T-helper 17 cell (primary cell): Measurements from ENCODE around the gene PHC2. TPM values are rescaled to one million over a fixed set of nuclear protein-coding genes. Genes with fewer than 3 reads are reported as not detected.

ENCODE experiments used
- ATAC-seq: fragments of 150-1000 bp; cut with Tn5 transposase; 2 replicates; pipeline ENCODE4 v1.10.0; 2021; ENCODE audit warnings: mild to moderate bottlenecking, moderate library complexity
- DNase-seq, 3 donors: peaks; one replicate each; pipeline versions ENCODE4 v3.0.0 to v3.0.0-alpha.2; 2020 to 2021
- H3K9me3 ChIP-seq: one replicate; pipeline ENCODE4 v1.7.0; 2013; ENCODE audit warnings: low read length, mild to moderate bottlenecking; ENCODE audit not compliant: control insufficient read depth, poor library complexity, severe bottlenecking
- H3K27ac Mint-ChIP-seq: one replicate; pipeline ENCODE4 v1.8.0; 2022; ENCODE audit warnings: mild to moderate bottlenecking, moderate library complexity, mixed read lengths
- H3K27me3 Mint-ChIP-seq: one replicate; pipeline ENCODE4 v1.8.0; 2022; ENCODE audit warnings: mixed read lengths
- H3K36me3 Mint-ChIP-seq: one replicate; pipeline ENCODE4 v1.8.0; 2022; ENCODE audit warnings: low read depth, mixed read lengths
- H3K4me1 Mint-ChIP-seq: one replicate; pipeline ENCODE4 v1.8.0; 2022; ENCODE audit warnings: mild to moderate bottlenecking, mixed read lengths
- H3K4me3 Mint-ChIP-seq: one replicate; pipeline ENCODE4 v1.8.0; 2022; ENCODE audit warnings: mild to moderate bottlenecking, moderate library complexity, mixed read lengths
- total RNA-seq, 4 donors: library from RNA in 2 of 4; stranded (reverse) in 2 of 4; gene quantifications; one replicate each; pipeline ENCODE4 v1.2.3 and lab custom pipeline; 2022 to 2026

PHC2 gene
- total RNA-seq, 2 donors from 2014 or later: 33.0 to 37.0 TPM

DNA sequence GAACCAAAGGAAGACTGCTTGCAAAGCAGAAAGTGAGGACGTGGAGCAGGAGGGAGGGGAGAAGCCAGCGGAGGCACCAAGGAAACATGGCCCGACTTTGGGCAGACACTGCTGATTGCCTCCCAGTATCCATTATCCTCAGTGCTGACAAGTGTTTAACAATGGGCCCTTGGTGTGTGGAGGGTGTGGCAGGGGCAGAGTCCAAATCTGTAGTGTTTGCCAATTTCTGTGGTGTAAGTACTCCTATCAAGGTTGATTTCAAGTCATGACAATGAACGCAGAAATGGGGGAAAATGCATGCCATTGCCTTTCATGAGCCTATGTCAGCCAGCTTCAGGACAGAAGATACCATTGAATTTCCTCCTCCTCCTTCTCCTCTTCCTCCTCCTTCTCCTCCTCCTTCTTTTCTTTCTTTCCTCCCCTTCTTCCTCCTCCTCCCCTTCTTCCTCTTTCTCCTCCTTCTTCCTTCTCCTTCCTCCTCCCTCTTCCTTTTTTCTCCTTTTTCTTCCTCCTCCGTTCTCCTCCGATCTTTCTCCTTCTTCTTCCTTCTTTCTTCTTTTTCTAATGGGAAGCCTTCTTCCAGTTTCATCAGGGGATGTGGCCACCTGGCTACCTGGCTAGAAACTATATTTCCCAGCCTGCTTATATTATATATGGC, 10.3 kb upstream of the PHC2 start:
- peaks cover 6% of the 10 kb centered on the region for H3K36me3 Mint-ChIP-seq
- H3K4me1 Mint-ChIP-seq: peaks cover 4% of the 10 kb centered on the region
- H3K27me3 Mint-ChIP-seq: peaks cover 71% of the 10 kb centered on the region
- DNase-seq (no peak), ATAC-seq (no peak)
- no peak overlapping the region for H3K27ac Mint-ChIP-seq
- no peak overlapping the region for H3K4me3 Mint-ChIP-seq
- no peaks in the 10 kb centered on the region for H3K9me3 ChIP-seq

DNA sequence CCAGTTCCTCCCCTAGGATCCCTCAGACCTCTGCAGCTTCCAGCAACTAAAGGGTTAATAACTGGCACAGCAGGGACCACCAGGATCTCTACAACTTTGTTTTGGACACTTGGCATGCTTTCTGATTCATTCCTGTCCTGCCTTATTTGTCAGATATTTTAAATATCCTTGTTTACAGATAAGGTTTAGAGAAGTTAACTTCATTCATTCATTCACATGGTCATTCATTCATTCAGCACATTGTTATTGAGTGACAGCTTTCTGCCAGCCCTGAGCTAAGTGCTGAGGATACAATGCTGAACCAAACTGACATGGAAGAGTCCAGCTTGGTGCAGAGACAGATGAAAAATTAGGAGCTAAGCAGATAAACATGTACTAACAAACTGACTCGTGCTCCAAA, 8.8 kb upstream of the PHC2 start:
- H3K4me1 Mint-ChIP-seq: peaks cover 4% of the 10 kb centered on the region
- ATAC-seq (no peak), DNase-seq (no peak)
- H3K9me3 ChIP-seq: no peaks in the 10 kb centered on the region
- H3K36me3 Mint-ChIP-seq: peaks cover 6% of the 10 kb centered on the region
- no peak overlapping the region for H3K4me3 Mint-ChIP-seq
- H3K27ac Mint-ChIP-seq: no peak overlapping the region
- H3K27me3 Mint-ChIP-seq: peaks cover 55% of the 10 kb centered on the region

DNA sequence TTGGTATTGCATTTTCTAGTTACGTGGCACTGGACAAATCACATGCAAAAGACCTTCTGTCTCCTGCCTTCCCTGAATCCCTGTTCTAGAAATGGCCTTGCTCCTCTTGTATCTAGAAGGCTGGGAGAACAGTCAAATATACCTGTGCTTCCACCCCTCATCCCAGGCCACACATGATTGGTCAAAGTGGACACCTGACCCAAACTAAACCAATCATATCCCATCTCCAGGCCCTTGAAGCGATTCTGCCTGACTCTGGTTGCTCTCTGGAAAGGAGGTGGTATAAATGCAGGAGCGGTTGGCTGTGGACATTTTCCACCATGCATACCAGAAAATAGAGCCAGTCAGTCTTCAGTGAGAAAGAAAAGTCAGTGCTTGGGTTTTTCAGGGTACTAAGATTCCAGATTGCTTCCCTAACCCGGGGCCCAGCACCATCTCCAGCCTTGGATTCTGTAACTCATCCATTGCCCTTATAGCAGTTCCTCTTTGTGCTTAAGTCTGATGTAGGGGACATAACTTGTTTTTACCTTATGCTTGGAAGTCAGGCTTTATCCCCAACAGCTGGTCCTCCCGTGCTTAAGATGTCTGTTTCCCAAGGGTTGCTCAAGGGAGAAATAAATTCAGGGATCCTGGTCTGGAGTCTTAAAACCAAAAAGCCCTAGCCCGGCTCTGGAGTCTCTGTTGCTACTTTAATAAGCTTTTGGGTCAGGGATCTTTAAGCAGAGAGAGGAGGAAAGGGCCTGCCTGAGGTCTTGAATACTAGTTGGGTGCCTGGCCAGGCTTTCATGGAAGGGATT, 7.7 kb upstream of the PHC2 start:
- H3K27ac Mint-ChIP-seq: no peak overlapping the region
- ATAC-seq (no peak), DNase-seq (no peak)
- H3K36me3 Mint-ChIP-seq: peaks cover 6% of the 10 kb centered on the region
- H3K9me3 ChIP-seq: no peaks in the 10 kb centered on the region
- no peak overlapping the region for H3K4me3 Mint-ChIP-seq
- H3K27me3 Mint-ChIP-seq: peaks cover 54% of the 10 kb centered on the region
- peaks cover 4% of the 10 kb centered on the region for H3K4me1 Mint-ChIP-seq

DNA sequence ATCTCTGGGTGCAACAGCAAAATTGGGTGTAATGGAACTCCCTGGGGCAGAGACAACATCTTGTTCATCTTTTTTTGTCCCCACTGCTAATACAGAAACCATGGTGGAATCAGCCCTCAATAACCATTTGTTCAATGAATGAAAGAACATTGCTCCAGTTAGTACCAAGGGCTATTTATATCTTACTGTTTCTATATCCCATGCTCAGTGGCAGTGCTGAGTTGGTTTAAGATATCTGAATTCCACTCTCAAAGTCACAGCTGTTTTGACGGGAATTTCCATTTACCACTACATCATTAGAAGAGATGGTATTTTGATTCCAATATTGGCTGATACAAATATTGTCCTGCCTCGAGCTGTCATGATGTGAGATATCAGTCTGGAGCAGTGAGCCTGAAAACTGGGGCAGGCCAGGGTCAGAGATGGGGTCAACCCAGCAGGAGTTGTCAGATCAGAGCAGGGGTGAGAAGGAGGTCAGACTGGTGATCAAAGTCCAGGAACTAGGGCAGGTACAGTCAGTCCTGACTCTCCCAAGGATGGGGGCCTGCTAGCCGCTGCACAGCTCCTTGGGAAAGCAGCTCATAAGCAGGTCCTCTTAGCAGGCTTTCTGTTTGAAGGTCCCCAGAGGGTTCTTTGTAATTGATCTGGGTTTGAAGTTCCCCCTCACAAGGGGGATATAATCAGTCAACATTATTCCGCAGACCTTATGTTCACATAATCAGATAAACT, 5.8 kb upstream of the PHC2 start:
- no peak for DNase-seq
- H3K9me3 ChIP-seq: no peaks in the 10 kb centered on the region
- Mint-ChIP-seq H3K4me1 (no peaks in the 10 kb centered on the region), H3K27ac (no peak overlapping the region), H3K36me3 (peaks cover 3% of the 10 kb centered on the region), H3K4me3 (no peak overlapping the region), H3K27me3 (peaks cover 39% of the 10 kb centered on the region)
- ATAC-seq: no peak

DNA sequence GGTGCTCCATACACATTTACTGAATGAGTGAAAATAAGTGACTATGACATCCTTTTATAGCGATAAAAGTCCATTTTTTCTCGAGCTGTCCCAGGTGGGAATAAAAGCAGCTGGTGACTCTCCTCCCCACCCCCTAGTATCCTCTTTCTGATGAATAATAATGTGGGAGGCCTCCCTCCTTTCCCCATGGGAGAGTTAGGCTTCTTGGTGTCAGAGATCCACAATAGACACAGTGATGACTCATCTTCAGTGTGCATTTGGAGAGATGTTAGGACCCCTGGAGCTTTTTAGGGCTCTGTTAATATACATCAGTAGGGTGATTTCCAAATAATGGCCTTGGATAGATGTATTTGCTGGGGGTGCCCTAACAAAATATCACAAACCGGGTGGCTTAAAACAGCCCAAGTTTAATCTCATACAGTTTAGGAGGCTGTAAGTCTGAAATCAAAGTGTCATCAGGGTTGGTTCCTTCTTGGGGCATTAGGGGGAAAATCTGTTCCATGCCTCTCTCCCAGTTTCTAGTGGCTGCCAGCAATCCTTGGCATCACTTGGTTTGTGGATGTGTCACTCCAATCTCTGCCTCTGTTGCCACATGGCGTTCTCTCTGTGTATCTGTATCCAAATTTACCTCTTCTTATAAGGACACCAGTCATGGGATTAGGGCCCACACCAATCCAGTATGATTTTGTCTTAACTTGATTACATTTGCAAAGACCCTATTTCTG, 4.4 kb upstream of the PHC2 start:
- peaks cover 25% of the 10 kb centered on the region for H3K27me3 Mint-ChIP-seq
- H3K36me3 Mint-ChIP-seq: no peaks in the 10 kb centered on the region
- H3K27ac Mint-ChIP-seq: no peak overlapping the region
- H3K9me3 ChIP-seq: no peaks in the 10 kb centered on the region
- ATAC-seq (no peak), DNase-seq (no peak)
- H3K4me3 Mint-ChIP-seq: no peak overlapping the region
- peaks cover 2% of the 10 kb centered on the region for H3K4me1 Mint-ChIP-seq

DNA sequence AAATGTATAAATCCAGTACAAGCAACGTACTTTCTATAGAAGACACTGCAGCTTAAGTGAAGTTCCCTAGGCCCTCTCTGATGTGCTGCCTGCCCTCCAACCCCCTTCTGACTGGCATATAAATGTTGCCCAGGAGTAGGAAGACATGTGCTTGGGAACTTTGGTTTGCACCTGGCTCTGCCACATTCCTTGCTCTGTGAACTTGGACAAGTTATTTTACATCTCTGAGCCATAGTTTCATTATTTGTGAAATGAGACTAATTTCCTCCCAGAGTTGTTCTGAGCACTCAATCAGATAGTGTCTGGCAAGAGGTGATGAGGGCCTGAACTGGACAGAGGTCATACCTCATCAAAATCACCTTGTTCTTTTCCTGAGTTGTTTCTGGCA, 3.5 kb upstream of the PHC2 start:
- peaks cover 4% of the 10 kb centered on the region for H3K4me1 Mint-ChIP-seq
- ATAC-seq (no peak), DNase-seq (no peak)
- H3K27ac Mint-ChIP-seq: no peak overlapping the region
- no peaks in the 10 kb centered on the region for H3K36me3 Mint-ChIP-seq
- peaks cover 16% of the 10 kb centered on the region for H3K27me3 Mint-ChIP-seq
- H3K4me3 Mint-ChIP-seq: no peak overlapping the region
- no peaks in the 10 kb centered on the region for H3K9me3 ChIP-seq

DNA sequence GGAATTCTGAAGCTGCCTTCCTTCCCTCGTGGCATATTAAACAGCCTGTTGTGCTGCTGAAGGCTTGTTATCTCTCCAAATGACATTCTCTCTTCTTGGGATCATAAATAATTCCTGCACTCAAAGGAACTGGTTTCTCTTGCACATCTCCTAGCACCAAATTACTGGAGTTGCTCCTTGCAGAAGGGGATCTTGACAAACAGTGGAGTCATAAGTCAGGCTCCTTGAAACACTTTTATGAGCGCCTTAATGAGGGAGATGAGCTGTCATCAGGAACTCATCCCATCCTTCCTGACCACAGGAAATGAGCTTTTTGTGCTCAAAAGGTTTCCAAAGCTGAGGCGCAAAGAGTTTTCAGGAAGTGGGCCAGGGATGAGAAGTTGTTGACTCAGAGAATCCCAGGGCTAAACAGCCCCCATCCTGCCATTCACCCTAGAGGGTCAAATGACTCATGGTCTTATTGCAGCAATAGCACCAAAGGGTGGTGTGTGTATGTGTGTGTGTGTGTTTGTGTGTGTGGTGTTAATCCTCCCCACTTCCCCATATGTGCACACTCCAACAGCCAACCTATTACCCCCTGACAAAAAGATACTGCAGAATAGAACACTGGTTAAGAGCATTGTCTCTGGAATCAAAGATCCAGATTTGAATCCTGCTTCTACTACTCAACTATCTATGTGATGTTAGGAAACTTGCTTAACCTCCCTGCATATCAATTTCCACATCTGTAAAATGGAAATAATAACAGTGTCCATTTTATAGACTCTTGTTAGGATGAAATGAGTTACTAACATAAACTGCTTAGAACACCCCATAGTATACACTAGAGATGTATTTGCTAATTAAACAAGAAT, 2.8 kb upstream of the PHC2 start:
- no peak overlapping the region for H3K4me3 Mint-ChIP-seq
- ATAC-seq (no peak), DNase-seq (no peak)
- no peaks in the 10 kb centered on the region for H3K9me3 ChIP-seq
- no peak overlapping the region for H3K27ac Mint-ChIP-seq
- peaks cover 4% of the 10 kb centered on the region for H3K4me1 Mint-ChIP-seq
- H3K27me3 Mint-ChIP-seq: peaks cover 11% of the 10 kb centered on the region
- H3K36me3 Mint-ChIP-seq: no peaks in the 10 kb centered on the region

DNA sequence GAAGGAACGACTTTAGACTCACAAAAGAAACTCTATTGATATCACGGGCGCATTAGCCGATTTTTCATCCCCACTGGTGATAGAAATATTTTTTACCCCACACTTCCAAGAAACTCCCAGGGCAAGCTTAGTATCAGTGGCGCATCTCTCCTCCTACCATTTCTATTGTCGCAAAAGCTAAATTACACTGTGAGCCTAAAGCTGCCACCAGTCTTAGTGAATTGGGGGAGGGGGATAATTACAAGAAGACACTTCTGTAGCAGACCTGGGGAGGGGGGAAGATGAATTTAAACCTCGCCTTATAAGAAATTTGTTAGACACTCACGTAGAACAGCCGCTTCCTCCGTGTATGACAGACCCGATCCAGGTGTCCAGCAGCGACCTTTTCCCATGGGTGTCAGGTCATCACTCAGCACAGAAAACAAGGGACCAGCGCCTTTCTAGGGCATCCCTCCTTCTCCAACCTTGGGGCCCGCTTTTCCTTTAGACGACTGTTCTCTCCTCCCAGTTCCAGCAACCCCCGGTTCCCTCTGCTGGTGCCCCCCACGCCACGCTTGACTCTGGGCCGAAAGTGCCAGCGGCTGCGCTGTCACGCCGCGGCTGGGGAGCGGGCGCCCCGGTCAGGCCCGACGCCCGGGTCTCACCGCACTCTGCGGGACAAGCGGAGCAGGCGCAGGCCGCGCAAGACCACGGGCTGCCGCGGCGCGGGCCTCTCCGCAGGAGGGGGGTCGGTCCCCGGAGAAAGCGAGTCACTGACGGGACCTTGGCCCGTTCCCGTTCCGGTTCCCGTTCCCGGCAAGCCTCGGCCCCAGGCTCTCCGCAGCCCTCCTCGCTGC, 821 bp downstream of the PHC2 start:
- H3K36me3 Mint-ChIP-seq: no peaks in the 10 kb centered on the region
- peak; percentile 1 for ATAC-seq
- H3K4me3 Mint-ChIP-seq: no peak overlapping the region
- DNase-seq: peak in 1 of 3 donors; percentile 15
- H3K27ac Mint-ChIP-seq: no peak overlapping the region
- no peaks in the 10 kb centered on the region for H3K9me3 ChIP-seq
- H3K27me3 Mint-ChIP-seq: peaks cover 13% of the 10 kb centered on the region
- peaks cover 4% of the 10 kb centered on the region for H3K4me1 Mint-ChIP-seq

DNA sequence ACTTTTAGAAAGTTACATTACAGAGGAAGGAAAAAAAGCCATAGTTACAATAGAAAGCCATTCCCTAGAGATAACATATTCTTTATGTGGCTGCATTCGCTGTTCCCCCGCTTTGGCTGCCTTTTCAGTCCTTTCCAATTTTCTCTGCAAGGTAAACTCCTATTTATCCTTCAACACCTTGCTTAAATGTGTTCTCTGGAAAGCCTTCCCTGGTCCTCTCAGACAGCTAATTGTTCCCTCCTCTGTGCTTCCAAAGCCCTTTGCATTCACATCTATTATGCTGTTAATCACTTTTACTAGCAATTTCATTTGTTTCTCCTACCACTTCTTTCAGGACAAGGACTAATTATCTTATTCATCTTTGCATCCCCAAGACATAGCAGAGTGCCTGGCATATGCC, 1.6 kb downstream of the PHC2 start:
- no peaks in the 10 kb centered on the region for H3K36me3 Mint-ChIP-seq
- H3K27me3 Mint-ChIP-seq: peaks cover 14% of the 10 kb centered on the region
- H3K27ac Mint-ChIP-seq: no peak overlapping the region
- no peaks in the 10 kb centered on the region for H3K9me3 ChIP-seq
- no peak overlapping the region for H3K4me3 Mint-ChIP-seq
- DNase-seq (no peak), ATAC-seq (no peak)
- peaks cover 4% of the 10 kb centered on the region for H3K4me1 Mint-ChIP-seq

DNA sequence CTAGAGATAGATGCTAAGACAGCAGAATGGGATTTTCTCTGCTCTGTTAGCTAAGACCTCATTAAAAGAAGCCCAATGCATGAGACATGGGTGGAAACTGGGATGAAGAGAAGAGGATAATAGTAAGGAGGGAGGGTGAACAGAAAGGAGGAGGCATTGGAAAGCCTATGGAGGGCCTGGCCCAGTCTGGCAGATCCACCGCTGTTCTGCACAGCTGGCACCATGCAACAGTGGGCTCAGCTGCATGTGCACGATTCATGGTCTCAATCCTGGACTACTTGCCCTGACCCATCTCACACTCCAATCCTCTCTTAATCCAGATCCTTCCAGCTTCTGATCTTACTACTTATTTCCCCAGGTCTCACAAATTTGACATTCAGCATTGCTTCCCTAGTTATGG, 2.2 kb downstream of the PHC2 start:
- ATAC-seq (no peak), DNase-seq (no peak)
- Mint-ChIP-seq H3K27me3 (peaks cover 14% of the 10 kb centered on the region), H3K27ac (no peak overlapping the region), H3K36me3 (no peaks in the 10 kb centered on the region), H3K4me1 (peaks cover 4% of the 10 kb centered on the region), H3K4me3 (no peak overlapping the region)
- no peaks in the 10 kb centered on the region for H3K9me3 ChIP-seq

DNA sequence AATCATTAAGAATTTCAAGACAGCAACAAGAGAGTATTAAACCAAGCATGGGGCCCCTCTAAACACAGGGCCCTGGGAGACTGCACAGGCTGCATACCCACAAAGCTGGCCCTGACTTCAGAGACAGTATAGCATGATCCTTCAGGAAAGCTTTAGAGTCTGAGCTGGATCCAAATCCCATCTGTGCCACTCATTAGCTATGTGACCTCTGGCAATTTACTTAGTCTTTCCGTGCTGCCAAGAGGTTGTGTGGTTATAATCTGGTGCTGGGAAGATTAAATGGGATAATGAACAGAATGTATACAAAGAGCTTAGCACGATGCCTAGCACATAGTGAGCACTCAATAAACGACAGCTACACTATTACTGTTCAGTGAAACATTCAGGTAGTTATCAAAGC, 4.0 kb downstream of the PHC2 start:
- ATAC-seq (no peak), DNase-seq (no peak)
- no peak overlapping the region for H3K4me3 Mint-ChIP-seq
- H3K27ac Mint-ChIP-seq: no peak overlapping the region
- H3K9me3 ChIP-seq: no peaks in the 10 kb centered on the region
- H3K27me3 Mint-ChIP-seq: peaks cover 27% of the 10 kb centered on the region
- H3K36me3 Mint-ChIP-seq: no peaks in the 10 kb centered on the region
- peaks cover 4% of the 10 kb centered on the region for H3K4me1 Mint-ChIP-seq

DNA sequence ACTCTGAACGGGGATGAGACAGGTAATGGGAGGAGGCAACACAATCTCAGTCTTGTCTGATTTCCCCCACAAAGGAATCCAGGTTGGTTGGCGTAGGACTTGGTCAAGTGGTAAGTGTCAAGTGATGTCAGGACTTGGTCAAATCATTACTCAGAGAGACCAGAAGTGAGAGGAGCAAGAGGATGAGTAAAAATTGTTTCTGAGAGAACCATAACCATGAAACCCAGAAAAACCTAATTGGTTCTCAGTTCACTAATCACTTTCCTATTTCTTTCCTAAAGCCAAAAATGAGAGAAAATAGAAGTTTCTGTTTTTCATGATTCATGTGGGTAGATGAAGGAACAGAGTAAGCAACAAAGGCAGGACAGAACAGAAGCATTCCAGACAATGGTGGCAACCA, 5.0 kb downstream of the PHC2 start:
- H3K27me3 Mint-ChIP-seq: peaks cover 37% of the 10 kb centered on the region
- DNase-seq (no peak), ATAC-seq (no peak)
- no peaks in the 10 kb centered on the region for H3K36me3 Mint-ChIP-seq
- peaks cover 2% of the 10 kb centered on the region for H3K4me1 Mint-ChIP-seq
- no peak overlapping the region for H3K4me3 Mint-ChIP-seq
- no peak overlapping the region for H3K27ac Mint-ChIP-seq
- no peaks in the 10 kb centered on the region for H3K9me3 ChIP-seq
